Stimulated activated naive CD4-positive, alpha-beta T cell (primary cell): Measurements from ENCODE around the gene FXR2.
A peak's percentile ranks its signal among the peaks of the same experiment; 100 is the strongest.

Experiments used
- DNase-seq, 6 experiments: peaks; one replicate each; lab custom pipeline; 2025; lab: John Stamatoyannopoulos, UW

The FXR2 gene

GRCh38 chr17:7552621-7553051, 62.1 kb downstream of the FXR2 start:
- peak in 5 of 6 experiments; percentile 10 to 72 (median 65) for DNase-seq

DNA sequence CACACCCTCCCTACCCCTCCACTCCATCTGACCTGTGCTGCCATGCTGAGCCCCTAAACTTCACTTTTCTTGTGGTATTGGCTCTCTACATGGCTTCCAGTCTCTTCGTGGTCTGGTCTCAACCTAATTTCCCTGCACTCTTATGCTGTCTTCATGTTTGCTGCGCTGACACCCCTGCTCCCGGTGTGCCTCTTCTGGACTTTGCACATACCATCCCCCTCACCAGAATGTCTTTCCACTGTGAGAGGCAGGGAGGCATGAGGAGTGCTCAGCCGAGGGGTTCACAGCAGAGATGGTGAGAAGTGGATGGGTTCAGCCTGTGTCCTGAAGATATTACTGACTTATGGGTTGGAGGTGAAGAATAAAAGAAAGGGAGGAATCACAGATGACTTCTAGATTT, 63.3 kb downstream of the FXR2 start:
- DNase-seq, result peak in 1 of 6 experiments; percentile 8

DNA sequence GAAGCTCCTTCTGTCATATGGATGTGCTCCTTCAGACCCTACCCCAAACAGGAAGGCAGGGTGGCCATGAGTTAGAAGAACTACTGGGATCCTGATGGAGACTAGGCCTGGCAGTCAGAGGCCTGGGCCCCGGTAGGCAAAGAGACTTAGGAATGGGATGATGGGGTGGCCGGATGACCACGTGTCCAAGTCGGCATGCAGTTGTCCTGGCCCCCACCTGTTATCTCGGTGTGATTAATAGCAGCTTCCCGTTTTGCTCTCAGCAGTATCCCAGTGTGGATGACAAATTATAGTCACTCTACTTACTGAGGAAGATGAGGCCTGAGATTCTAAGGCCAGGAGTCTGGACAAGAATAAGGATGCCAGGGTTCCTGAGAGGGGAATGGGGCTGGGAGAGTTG, 64.4 kb downstream of the FXR2 start:
- DNase-seq, result no peak

- peak in 5 of 6 experiments; percentile 20 to 56 (median 55) for DNase-seq
Measured at GRCh38 chr17:7549401-7550055, 65.2 kb downstream of the FXR2 start.

- DNase-seq, result peak; percentile 16 to 64 (median 42)
Measured at GRCh38 chr17:7548585-7549400, 65.9 kb downstream of the FXR2 start, which contains the start of gene TNFSF12. TSS of gene TNFSF12 (plus strand) at chr17:7549058. CDS start at chr17:7549154, 96 bp downstream.

DNA sequence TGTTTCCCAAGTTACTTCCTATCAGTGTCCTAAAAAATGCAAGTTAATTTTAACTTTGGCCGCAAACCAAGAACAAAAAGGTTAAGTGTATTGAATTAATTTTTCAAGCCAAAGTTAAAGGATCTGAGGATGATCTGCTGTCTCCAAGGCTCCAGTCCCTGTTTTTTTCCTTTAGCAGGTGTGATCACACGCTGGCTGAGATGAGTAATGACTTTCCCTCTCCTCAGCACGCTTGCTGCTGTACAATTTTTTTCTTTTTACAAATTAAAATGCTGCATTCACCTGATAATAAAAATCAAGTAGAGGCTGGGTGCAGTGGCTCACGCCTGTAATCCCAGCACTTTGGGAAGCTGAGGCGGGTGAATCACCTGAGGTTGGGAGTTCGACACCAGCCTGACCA, 69.8 kb downstream of the FXR2 start:
- no peak for DNase-seq
